ENCODE measurements around the gene PRR30. TPM values are rescaled to one million over a fixed set of nuclear protein-coding genes. Genes with fewer than 3 reads are reported as not detected.

The PRR30 gene
- total and polyA plus RNA-seq, 8 donors, result not detected

- no peak for TF ChIP-seq POLR2A (IDR thresholded peaks at IDR 0.05)
- TF ChIP-seq POLR2AphosphoS5 (IDR thresholded peaks at IDR 0.05), result no peak
- no peak for TF ChIP-seq EP300 (IDR thresholded peaks at IDR 0.05)
- no peak for TF ChIP-seq CTCF (IDR thresholded peaks at IDR 0.05)
- H3K27ac ChIP-seq, result no peak overlapping the region
- whole genome bisulfite sequencing, 5 donors, result 82 to 92% (median 90%) methylated on average over 5 of the region's 5 CpGs
- H3K4me3 ChIP-seq, result no peak overlapping the region
- intact Hi-C loops (cut with DNase I; ENCODE audit: low total_unique reads), result loop anchor here (10.0 kb wide), 1 partner anchor 53 kb away; the partner anchor contains the start of gene TMEM214
- peaks cover 0 to 11% (median under 1%) of the 10 kb centered on the region in 4 donors for H3K36me3 ChIP-seq
- DNase-seq, result no peak
- H3K9me3 ChIP-seq, result no peaks in the 10 kb centered on the region
- peaks cover 21 to 62% (median 39%) of the 10 kb centered on the region in 4 donors for H3K4me1 ChIP-seq
- H3K27me3 ChIP-seq, result no peaks in the 10 kb centered on the region
These were observed 51.3 kb downstream of the PRR30 start for GRCh38 chr2:27087823-27088410.

Other genes starting within 250 kb of the PRR30 start
- 10 to 100 TPM in 2 of 5 donors, 1 to 10 TPM in 3; 7.0 to 19.9 (median 9.9) TPM for gene MAPRE3, start 168.8 kb downstream of the PRR30 start, total RNA-seq
- gene MAPRE3, start 168.8 kb downstream of the PRR30 start, polyA plus RNA-seq, result 10 to 100 TPM; 12.3 to 24.1 (median 14.8) TPM
- 100 to 1,000 TPM in 2 of 5 donors, 10 to 100 TPM in 3; 30.1 to 206 (median 89.5) TPM for gene TMEM214, start 106.4 kb downstream of the PRR30 start, total RNA-seq
- 10 to 100 TPM; 17.1 to 35.1 (median 28.1) TPM for gene TMEM214, start 106.4 kb downstream of the PRR30 start, polyA plus RNA-seq
- gene AGBL5, start 87.7 kb downstream of the PRR30 start, total RNA-seq, result 10 to 100 TPM in 3 of 5 donors, 1 to 10 TPM in 2; 7.8 to 29.0 (median 11.6) TPM
- gene AGBL5, start 87.7 kb downstream of the PRR30 start, polyA plus RNA-seq, result 10 to 100 TPM; 11.5 to 16.6 (median 13.6) TPM
- gene OST4, start 67.8 kb downstream of the PRR30 start, total RNA-seq, result 100 to 1,000 TPM in 4 of 5 donors, 10 to 100 TPM in 1; 16.8 to 281 (median 134) TPM
- gene OST4, start 67.8 kb downstream of the PRR30 start, polyA plus RNA-seq, result 100 to 1,000 TPM; 421 to 610 (median 506) TPM
- 100 to 1,000 TPM in 2 of 5 donors, 10 to 100 TPM in 3; 17.5 to 208 (median 89.2) TPM for gene EMILIN1, start 60.8 kb downstream of the PRR30 start, total RNA-seq
- gene EMILIN1, start 60.8 kb downstream of the PRR30 start, polyA plus RNA-seq, result 10 to 100 TPM; 19.6 to 53.1 (median 31.1) TPM
- 10 to 100 TPM in 1 of 5 donors, 1 to 10 TPM in 3, not detected in 1; 1.3 to 18.2 (median 3.0) TPM for gene KHK, start 52.6 kb downstream of the PRR30 start, total RNA-seq
- 1 to 10 TPM; 3.5 to 5.9 (median 4.2) TPM for gene KHK, start 52.6 kb downstream of the PRR30 start, polyA plus RNA-seq
- 1 to 10 TPM in 3 of 5 donors, not detected in 2; 1.4 to 4.1 (median 2.6) TPM for gene CGREF1, start 20.3 kb downstream of the PRR30 start, total RNA-seq
- 1 to 10 TPM; 2.3 to 3.2 (median 2.4) TPM for gene CGREF1, start 20.3 kb downstream of the PRR30 start, polyA plus RNA-seq
- gene ABHD1, start 15.6 kb downstream of the PRR30 start, total RNA-seq, result not detected
- under 1 TPM in 2 of 3 donors, not detected in 1; 0.23 to 0.75 TPM for gene ABHD1, start 15.6 kb downstream of the PRR30 start, polyA plus RNA-seq
- gene PREB, start 4.8 kb downstream of the PRR30 start, total RNA-seq, result 100 to 1,000 TPM in 1 of 5 donors, 10 to 100 TPM in 4; 14.2 to 107 (median 29.4) TPM
- 10 to 100 TPM; 37.3 to 48.4 (median 44.6) TPM for gene PREB, start 4.8 kb downstream of the PRR30 start, polyA plus RNA-seq
- not detected for gene TCF23, start 9.6 kb upstream of the PRR30 start, total RNA-seq
- under 1 TPM in 1 of 3 donors, not detected in 2; 0.03 TPM for gene TCF23, start 9.6 kb upstream of the PRR30 start, polyA plus RNA-seq
- 100 to 1,000 TPM in 3 of 5 donors, 10 to 100 TPM in 2; 67.4 to 532 (median 131) TPM for gene ATRAID, start 72.6 kb upstream of the PRR30 start, total RNA-seq
- 100 to 1,000 TPM in 2 of 3 donors, 10 to 100 TPM in 1; 86.6 to 140 (median 111) TPM for gene ATRAID, start 72.6 kb upstream of the PRR30 start, polyA plus RNA-seq
- gene SLC5A6, start 72.9 kb upstream of the PRR30 start, total RNA-seq, result 10 to 100 TPM; 19.3 to 71.0 (median 24.9) TPM
- gene SLC5A6, start 72.9 kb upstream of the PRR30 start, polyA plus RNA-seq, result 10 to 100 TPM in 1 of 3 donors, 1 to 10 TPM in 2; 5.7 to 15.0 (median 6.0) TPM
- 100 to 1,000 TPM in 2 of 5 donors, 10 to 100 TPM in 3; 12.2 to 130 (median 78.2) TPM for gene CAD, start 78.0 kb upstream of the PRR30 start, total RNA-seq
- 10 to 100 TPM in 1 of 3 donors, 1 to 10 TPM in 2; 4.4 to 16.5 (median 6.5) TPM for gene CAD, start 78.0 kb upstream of the PRR30 start, polyA plus RNA-seq
- not detected for gene SLC30A3, start 123.6 kb upstream of the PRR30 start, total RNA-seq
- not detected for gene SLC30A3, start 123.6 kb upstream of the PRR30 start, polyA plus RNA-seq
- not detected for gene DNAJC5G, start 136.0 kb upstream of the PRR30 start, total RNA-seq
- not detected for gene DNAJC5G, start 136.0 kb upstream of the PRR30 start, polyA plus RNA-seq
- gene TRIM54, start 143.0 kb upstream of the PRR30 start, total RNA-seq, result under 1 TPM in 1 of 5 donors, not detected in 4; 0.87 TPM
- gene TRIM54, start 143.0 kb upstream of the PRR30 start, polyA plus RNA-seq, result under 1 TPM; 0.13 to 0.61 (median 0.25) TPM
- gene UCN, start 169.0 kb upstream of the PRR30 start, total RNA-seq, result 1 to 10 TPM in 1 of 5 donors, not detected in 4; 6.7 TPM
- gene UCN, start 169.0 kb upstream of the PRR30 start, polyA plus RNA-seq, result 1 to 10 TPM in 2 of 3 donors, not detected in 1; 3.5 to 4.1 TPM
- 10 to 100 TPM in 4 of 5 donors, 1 to 10 TPM in 1; 8.7 to 98.0 (median 58.9) TPM for gene MPV17, start 183.7 kb upstream of the PRR30 start, total RNA-seq
- 10 to 100 TPM; 41.7 to 84.0 (median 58.2) TPM for gene MPV17, start 183.7 kb upstream of the PRR30 start, polyA plus RNA-seq
- gene GTF3C2, start 217.4 kb upstream of the PRR30 start, total RNA-seq, result 100 to 1,000 TPM in 1 of 5 donors, 10 to 100 TPM in 4; 25.7 to 125 (median 62.6) TPM
- 10 to 100 TPM; 18.8 to 37.1 (median 28.3) TPM for gene GTF3C2, start 217.4 kb upstream of the PRR30 start, polyA plus RNA-seq
- gene EIF2B4, start 230.9 kb upstream of the PRR30 start, total RNA-seq, result 10 to 100 TPM; 16.2 to 42.2 (median 27.2) TPM
- 10 to 100 TPM; 42.0 to 63.9 (median 51.1) TPM for gene EIF2B4, start 230.9 kb upstream of the PRR30 start, polyA plus RNA-seq
- gene SNX17, start 231.2 kb upstream of the PRR30 start, total RNA-seq, result 10 to 100 TPM; 28.6 to 70.4 (median 67.2) TPM
- gene SNX17, start 231.2 kb upstream of the PRR30 start, polyA plus RNA-seq, result 10 to 100 TPM; 58.3 to 70.2 (median 68.9) TPM
- 10 to 100 TPM; 10.3 to 58.9 (median 19.1) TPM for gene ZNF513, start 241.3 kb upstream of the PRR30 start, total RNA-seq
- gene ZNF513, start 241.3 kb upstream of the PRR30 start, polyA plus RNA-seq, result 10 to 100 TPM; 12.4 to 23.6 (median 15.4) TPM

Measured in stomach (tissue), 9 donors.